GM13976 (cell line): ENCODE results near the gene IQGAP1.
A peak's percentile ranks its signal among the peaks of the same experiment; 100 is the strongest.
"Not testable (repeated sequence)": the region's sequence is repeated elsewhere in the genome, so short reads cannot be mapped to it uniquely, and the experiment has no call there.

Experiments used
- DNase-seq: peaks from one replicate; pipeline ENCODE4 v3.0.0; 2012; ENCODE audit warnings: low spot score
- CTCF ChIP-seq: IDR thresholded peaks from 2 replicates; pipeline ENCODE4 v1.5.1; 2012; ENCODE audit warnings: borderline replicate concordance, mild to moderate bottlenecking; ENCODE audit not compliant: insufficient read depth; ENCODE audit errors: extremely low read depth, missing control alignments, control extremely low read depth
- in situ Hi-C: fragments of 300-500 bp; cut with MboI; formaldehyde crosslinking; loops from one replicate; pipeline ENCODE4 v1.12.0; 2022; ENCODE audit warnings: low sequenced_read_pairs, mixed read lengths, inconsistent platforms; ENCODE audit not compliant: unreplicated experiment

IQGAP1 gene

GRCh38 chr15:90512981-90513380 lies 124.9 kb downstream of the IQGAP1 start:
- no peak for TF ChIP-seq CTCF
- no peak for DNase-seq
- in situ Hi-C loops = no loop called here

GRCh38 chr15:90513448-90513847 lies 125.4 kb downstream of the IQGAP1 start:
- in situ Hi-C loops = no loop called here
- TF ChIP-seq CTCF = no peak
- no peak for DNase-seq

GRCh38 chr15:90513893-90514292 lies 125.9 kb downstream of the IQGAP1 start:
- in situ Hi-C loops, DNase-seq: not testable (repeated sequence)

GRCh38 chr15:90519688-90520087 lies 131.6 kb downstream of the IQGAP1 start:
- no peak for TF ChIP-seq CTCF
- in situ Hi-C loops = no loop called here
- DNase-seq = no peak

- no peak for TF ChIP-seq CTCF
- no peak for DNase-seq
- in situ Hi-C loops = no loop called here
These were observed 132.3 kb downstream of the IQGAP1 start for GRCh38 chr15:90520365-90520764.

- no peak for TF ChIP-seq CTCF
- no peak for DNase-seq
- in situ Hi-C loops = no loop called here
These were observed 135.3 kb downstream of the IQGAP1 start for GRCh38 chr15:90523373-90523772.

- in situ Hi-C loops = not testable (repeated sequence)
These were observed 136.2 kb downstream of the IQGAP1 start for GRCh38 chr15:90524018-90524803.

GRCh38 chr15:90529011-90529370 lies 140.9 kb downstream of the IQGAP1 start:
- in situ Hi-C loops = no loop called here
- no peak for TF ChIP-seq CTCF
- no peak for DNase-seq

More at GRCh38 chr15:90524018-90524803, 136.2 kb downstream of the IQGAP1 start:
- DNase-seq = peak; percentile 68
